Measurements from ENCODE around the gene UNC50. TPM values are rescaled to one million over a fixed set of nuclear protein-coding genes. Genes with fewer than 3 reads are reported as not detected.

The UNC50 gene
- total and polyA plus RNA-seq, 2 experiments from 2014 or later: 38.7 to 49.4 TPM

DNA sequence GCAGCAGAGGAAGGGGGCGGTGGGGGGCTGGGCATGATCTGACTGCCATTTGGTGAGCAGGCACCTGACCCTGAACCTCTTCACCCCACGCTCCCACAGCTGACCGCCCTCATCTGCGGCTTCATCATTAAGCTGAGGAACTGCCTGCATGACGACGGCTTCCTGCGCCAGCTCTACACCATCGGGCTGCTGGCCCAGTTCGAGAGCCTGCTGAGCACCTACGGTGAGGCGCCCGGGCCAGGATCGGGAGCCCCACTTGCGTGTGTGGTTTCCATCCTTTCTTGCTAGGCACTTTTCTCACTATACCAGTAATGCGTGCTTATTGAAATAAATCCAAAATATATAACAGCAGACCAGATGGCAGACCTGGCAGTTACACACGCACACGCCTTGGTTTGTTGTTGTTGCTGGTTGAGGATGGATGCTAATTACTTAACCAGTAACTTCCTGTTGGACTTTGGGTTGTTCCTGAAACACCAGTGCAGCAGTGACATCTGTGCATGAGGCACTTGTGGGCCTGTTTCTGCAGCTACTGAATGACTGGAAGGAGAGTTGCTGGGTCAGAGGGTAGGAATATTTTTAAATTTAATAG is 43.8 kb upstream of the UNC50 start:
- H3K4me1 Mint-ChIP-seq: no peaks in the 10 kb centered on the region

More for the DNA sequence above, 43.8 kb upstream of the UNC50 start:
- Mint-ChIP-seq H3K27me3 (ENCODE audit: insufficient read depth, low read depth, poor library complexity) (peaks cover 6% of the 10 kb centered on the region), H3K4me3 (no peak overlapping the region), H3K27ac (no peak overlapping the region), H3K36me3 (ENCODE audit: low read depth) (peaks cover 33% of the 10 kb centered on the region), H3K9me3 (no peaks in the 10 kb centered on the region)
- 0 out of 2 replicates have a peak, but pooled peaks cover 7% of the 10 kb centered on the region for H3K36me3 ChIP-seq (ENCODE audit: insufficient read depth)
- no peak overlapping the region for H3K4me2 ChIP-seq
- no peaks in the 10 kb centered on the region for H3K9me2 ChIP-seq (ENCODE audit: insufficient read depth)
- TF ChIP-seq STAT1 (IDR thresholded peaks at IDR 0.05; ENCODE audit: unreplicated experiment): no peak
- TF ChIP-seq POLR2AphosphoS5 (IDR thresholded peaks at IDR 0.05; ENCODE audit: low read depth): no peak
- TF ChIP-seq EZH2 (IDR thresholded peaks at IDR 0.05; ENCODE audit: low read depth, unreplicated experiment): no peak
- TF ChIP-seq, protein P1, sequence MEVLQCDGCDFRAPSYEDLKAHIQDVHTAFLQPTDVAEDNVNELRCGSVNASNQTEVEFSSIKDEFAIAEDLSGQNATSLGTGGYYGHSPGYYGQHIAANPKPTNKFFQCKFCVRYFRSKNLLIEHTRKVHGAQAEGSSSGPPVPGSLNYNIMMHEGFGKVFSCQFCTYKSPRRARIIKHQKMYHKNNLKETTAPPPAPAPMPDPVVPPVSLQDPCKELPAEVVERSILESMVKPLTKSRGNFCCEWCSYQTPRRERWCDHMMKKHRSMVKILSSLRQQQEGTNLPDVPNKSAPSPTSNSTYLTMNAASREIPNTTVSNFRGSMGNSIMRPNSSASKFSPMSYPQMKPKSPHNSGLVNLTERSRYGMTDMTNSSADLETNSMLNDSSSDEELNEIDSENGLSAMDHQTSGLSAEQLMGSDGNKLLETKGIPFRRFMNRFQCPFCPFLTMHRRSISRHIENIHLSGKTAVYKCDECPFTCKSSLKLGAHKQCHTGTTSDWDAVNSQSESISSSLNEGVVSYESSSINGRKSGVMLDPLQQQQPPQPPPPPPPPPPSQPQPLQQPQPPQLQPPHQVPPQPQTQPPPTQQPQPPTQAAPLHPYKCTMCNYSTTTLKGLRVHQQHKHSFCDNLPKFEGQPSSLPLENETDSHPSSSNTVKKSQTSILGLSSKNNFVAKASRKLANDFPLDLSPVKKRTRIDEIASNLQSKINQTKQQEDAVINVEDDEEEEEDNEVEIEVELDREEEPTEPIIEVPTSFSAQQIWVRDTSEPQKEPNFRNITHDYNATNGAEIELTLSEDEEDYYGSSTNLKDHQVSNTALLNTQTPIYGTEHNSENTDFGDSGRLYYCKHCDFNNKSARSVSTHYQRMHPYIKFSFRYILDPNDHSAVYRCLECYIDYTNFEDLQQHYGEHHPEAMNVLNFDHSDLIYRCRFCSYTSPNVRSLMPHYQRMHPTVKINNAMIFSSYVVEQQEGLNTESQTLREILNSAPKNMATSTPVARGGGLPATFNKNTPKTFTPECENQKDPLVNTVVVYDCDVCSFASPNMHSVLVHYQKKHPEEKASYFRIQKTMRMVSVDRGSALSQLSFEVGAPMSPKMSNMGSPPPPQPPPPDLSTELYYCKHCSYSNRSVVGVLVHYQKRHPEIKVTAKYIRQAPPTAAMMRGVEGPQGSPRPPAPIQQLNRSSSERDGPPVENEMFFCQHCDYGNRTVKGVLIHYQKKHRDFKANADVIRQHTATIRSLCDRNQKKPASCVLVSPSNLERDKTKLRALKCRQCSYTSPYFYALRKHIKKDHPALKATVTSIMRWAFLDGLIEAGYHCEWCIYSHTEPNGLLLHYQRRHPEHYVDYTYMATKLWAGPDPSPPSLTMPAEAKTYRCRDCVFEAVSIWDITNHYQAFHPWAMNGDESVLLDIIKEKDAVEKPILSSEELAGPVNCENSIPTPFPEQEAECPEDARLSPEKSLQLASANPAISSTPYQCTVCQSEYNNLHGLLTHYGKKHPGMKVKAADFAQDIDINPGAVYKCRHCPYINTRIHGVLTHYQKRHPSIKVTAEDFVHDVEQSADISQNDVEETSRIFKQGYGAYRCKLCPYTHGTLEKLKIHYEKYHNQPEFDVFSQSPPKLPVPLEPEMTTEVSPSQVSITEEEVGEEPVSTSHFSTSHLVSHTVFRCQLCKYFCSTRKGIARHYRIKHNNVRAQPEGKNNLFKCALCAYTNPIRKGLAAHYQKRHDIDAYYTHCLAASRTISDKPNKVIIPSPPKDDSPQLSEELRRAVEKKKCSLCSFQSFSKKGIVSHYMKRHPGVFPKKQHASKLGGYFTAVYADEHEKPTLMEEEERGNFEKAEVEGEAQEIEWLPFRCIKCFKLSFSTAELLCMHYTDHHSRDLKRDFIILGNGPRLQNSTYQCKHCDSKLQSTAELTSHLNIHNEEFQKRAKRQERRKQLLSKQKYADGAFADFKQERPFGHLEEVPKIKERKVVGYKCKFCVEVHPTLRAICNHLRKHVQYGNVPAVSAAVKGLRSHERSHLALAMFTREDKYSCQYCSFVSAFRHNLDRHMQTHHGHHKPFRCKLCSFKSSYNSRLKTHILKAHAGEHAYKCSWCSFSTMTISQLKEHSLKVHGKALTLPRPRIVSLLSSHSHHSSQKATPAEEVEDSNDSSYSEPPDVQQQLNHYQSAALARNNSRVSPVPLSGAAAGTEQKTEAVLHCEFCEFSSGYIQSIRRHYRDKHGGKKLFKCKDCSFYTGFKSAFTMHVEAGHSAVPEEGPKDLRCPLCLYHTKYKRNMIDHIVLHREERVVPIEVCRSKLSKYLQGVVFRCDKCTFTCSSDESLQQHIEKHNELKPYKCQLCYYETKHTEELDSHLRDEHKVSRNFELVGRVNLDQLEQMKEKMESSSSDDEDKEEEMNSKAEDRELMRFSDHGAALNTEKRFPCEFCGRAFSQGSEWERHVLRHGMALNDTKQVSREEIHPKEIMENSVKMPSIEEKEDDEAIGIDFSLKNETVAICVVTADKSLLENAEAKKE (CRISPR knock-in tag; IDR thresholded peaks at IDR 0.05): no peak
- TF ChIP-seq, protein P2, sequence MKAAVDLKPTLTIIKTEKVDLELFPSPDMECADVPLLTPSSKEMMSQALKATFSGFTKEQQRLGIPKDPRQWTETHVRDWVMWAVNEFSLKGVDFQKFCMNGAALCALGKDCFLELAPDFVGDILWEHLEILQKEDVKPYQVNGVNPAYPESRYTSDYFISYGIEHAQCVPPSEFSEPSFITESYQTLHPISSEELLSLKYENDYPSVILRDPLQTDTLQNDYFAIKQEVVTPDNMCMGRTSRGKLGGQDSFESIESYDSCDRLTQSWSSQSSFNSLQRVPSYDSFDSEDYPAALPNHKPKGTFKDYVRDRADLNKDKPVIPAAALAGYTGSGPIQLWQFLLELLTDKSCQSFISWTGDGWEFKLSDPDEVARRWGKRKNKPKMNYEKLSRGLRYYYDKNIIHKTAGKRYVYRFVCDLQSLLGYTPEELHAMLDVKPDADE (IDR thresholded peaks at IDR 0.05): no peak
- TF ChIP-seq, protein P3, sequence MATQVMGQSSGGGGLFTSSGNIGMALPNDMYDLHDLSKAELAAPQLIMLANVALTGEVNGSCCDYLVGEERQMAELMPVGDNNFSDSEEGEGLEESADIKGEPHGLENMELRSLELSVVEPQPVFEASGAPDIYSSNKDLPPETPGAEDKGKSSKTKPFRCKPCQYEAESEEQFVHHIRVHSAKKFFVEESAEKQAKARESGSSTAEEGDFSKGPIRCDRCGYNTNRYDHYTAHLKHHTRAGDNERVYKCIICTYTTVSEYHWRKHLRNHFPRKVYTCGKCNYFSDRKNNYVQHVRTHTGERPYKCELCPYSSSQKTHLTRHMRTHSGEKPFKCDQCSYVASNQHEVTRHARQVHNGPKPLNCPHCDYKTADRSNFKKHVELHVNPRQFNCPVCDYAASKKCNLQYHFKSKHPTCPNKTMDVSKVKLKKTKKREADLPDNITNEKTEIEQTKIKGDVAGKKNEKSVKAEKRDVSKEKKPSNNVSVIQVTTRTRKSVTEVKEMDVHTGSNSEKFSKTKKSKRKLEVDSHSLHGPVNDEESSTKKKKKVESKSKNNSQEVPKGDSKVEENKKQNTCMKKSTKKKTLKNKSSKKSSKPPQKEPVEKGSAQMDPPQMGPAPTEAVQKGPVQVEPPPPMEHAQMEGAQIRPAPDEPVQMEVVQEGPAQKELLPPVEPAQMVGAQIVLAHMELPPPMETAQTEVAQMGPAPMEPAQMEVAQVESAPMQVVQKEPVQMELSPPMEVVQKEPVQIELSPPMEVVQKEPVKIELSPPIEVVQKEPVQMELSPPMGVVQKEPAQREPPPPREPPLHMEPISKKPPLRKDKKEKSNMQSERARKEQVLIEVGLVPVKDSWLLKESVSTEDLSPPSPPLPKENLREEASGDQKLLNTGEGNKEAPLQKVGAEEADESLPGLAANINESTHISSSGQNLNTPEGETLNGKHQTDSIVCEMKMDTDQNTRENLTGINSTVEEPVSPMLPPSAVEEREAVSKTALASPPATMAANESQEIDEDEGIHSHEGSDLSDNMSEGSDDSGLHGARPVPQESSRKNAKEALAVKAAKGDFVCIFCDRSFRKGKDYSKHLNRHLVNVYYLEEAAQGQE (IDR thresholded peaks at IDR 0.05; ENCODE audit: unreplicated experiment): no peak
- no peak for TF ChIP-seq JUNB (IDR thresholded peaks at IDR 0.05; ENCODE audit: unreplicated experiment)
- TF ChIP-seq, protein P4, sequence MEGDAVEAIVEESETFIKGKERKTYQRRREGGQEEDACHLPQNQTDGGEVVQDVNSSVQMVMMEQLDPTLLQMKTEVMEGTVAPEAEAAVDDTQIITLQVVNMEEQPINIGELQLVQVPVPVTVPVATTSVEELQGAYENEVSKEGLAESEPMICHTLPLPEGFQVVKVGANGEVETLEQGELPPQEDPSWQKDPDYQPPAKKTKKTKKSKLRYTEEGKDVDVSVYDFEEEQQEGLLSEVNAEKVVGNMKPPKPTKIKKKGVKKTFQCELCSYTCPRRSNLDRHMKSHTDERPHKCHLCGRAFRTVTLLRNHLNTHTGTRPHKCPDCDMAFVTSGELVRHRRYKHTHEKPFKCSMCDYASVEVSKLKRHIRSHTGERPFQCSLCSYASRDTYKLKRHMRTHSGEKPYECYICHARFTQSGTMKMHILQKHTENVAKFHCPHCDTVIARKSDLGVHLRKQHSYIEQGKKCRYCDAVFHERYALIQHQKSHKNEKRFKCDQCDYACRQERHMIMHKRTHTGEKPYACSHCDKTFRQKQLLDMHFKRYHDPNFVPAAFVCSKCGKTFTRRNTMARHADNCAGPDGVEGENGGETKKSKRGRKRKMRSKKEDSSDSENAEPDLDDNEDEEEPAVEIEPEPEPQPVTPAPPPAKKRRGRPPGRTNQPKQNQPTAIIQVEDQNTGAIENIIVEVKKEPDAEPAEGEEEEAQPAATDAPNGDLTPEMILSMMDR (conservative IDR thresholded peaks at IDR 0.05; ENCODE audit: low read depth in 2 of 2): no peak
- TF ChIP-seq ZNF331 (CRISPR knock-in tag; IDR thresholded peaks at IDR 0.05; ENCODE audit: low read depth): no peak
- no peak for TF ChIP-seq ZNF114 (CRISPR knock-in tag; IDR thresholded peaks at IDR 0.05)
- no peak for TF ChIP-seq CREB1 (CRISPR knock-in tag; IDR thresholded peaks at IDR 0.05; ENCODE audit: low read depth)
- no peak for TF ChIP-seq NANOG (IDR thresholded peaks at IDR 0.05; ENCODE audit: borderline replicate concordance)
- TF ChIP-seq EZH2phosphoT487 (IDR thresholded peaks at IDR 0.05; ENCODE audit: unreplicated experiment): no peak
- H3K4me3 ChIP-seq: no peak overlapping the region
- no peaks in the 10 kb centered on the region for H3K79me2 ChIP-seq (replicated peaks; ENCODE audit: insufficient read depth)
- H3K4me1 ChIP-seq (ENCODE audit: insufficient read depth): no peaks in the 10 kb centered on the region
- H3K27me3 ChIP-seq (ENCODE audit: insufficient read depth): no peaks in the 10 kb centered on the region
- no peak overlapping the region for H2AFZ ChIP-seq
- ATAC-seq (no peak), DNase-seq (ENCODE audit: low spot score) (no peak)
- no peaks in the 10 kb centered on the region for H3F3A ChIP-seq (replicated peaks; ENCODE audit: low read depth)
- peaks cover 9% of the 10 kb centered on the region; the same call in 1 of the 2 replicates for H4K20me1 ChIP-seq (replicated peaks; ENCODE audit: insufficient read depth)
- no peak overlapping the region for H3K27ac ChIP-seq (ENCODE audit: low read depth)

Data from GM23338 (cell line).